SU-DHL-6 (cell line): ENCODE measurements around the gene KRTAP20-1.

Experiments used
- H2AFZ ChIP-seq: fragments of 200-600 bp; sonication (generic); 2 replicates; pipeline ENCODE4 v1.6.1; 2014; ENCODE audit warnings: low read depth, mild to moderate bottlenecking, moderate library complexity, mixed read lengths, antibody characterized with exemption, low read length; ENCODE audit not compliant: severe bottlenecking
- H3F3A ChIP-seq: fragments of 200-600 bp; shearing (Covaris generic); 2 replicates; pipeline ENCODE4 v1.6.0; 2016; ENCODE audit warnings: antibody characterized with exemption, mild to moderate bottlenecking; ENCODE audit not compliant: insufficient read depth
- H3K27ac ChIP-seq: fragments of 200-600 bp; sonication (generic); 2 replicates; pipeline ENCODE4 v1.5.1; 2016; ENCODE audit warnings: low read depth, mild to moderate bottlenecking, low read length, moderate library complexity, mixed read lengths
- H3K27me3 ChIP-seq: fragments of 200-600 bp; sonication (generic), shearing (Covaris generic); 2 replicates; pipeline ENCODE4 v1.6.0; 2014; ENCODE audit warnings: mild to moderate bottlenecking, low read length
- H3K36me3 ChIP-seq: fragments of 200-600 bp; sonication (generic); 2 replicates; pipeline ENCODE4 v1.6.1; 2014; ENCODE audit warnings: mild to moderate bottlenecking, low read length, mixed read lengths
- H3K4me2 ChIP-seq: fragments of 300-600, 200-600 bp; shearing (Covaris generic), sonication (generic); 2 replicates; pipeline ENCODE4 v1.6.0; 2014; ENCODE audit warnings: low read length, low read depth, mild to moderate bottlenecking; ENCODE audit not compliant: poor library complexity, severe bottlenecking
- H3K4me3 ChIP-seq: fragments of 200-600 bp; sonication (generic); 2 replicates; pipeline ENCODE4 v1.5.1; 2014; ENCODE audit warnings: antibody characterized with exemption, low read length, mild to moderate bottlenecking, mixed read lengths; ENCODE audit not compliant: insufficient read depth, poor library complexity, severe bottlenecking
- H3K79me2 ChIP-seq: fragments of 200-600 bp; sonication (generic); 2 replicates; pipeline ENCODE4 v1.6.1; 2014; ENCODE audit warnings: mild to moderate bottlenecking, low read length, moderate library complexity; ENCODE audit not compliant: insufficient read depth
- H3K9ac ChIP-seq: fragments of 200-600 bp; sonication (generic); 2 replicates; pipeline ENCODE4 v1.7.0; 2014; ENCODE audit warnings: mild to moderate bottlenecking, low read length
- H3K9me2 ChIP-seq: fragments of 200-600 bp; sonication (generic); replicated peaks from 2 replicates; pipeline ENCODE4 v1.6.1; 2014; ENCODE audit warnings: low read length; ENCODE audit not compliant: insufficient read depth
- H3K9me3 ChIP-seq: fragments of 200-600 bp; sonication (generic); 2 replicates; pipeline ENCODE4 v1.6.1; 2014; ENCODE audit warnings: low read length, mixed read lengths; ENCODE audit not compliant: insufficient read depth
- H4K20me1 ChIP-seq: fragments of 200-600 bp; sonication (generic); 2 replicates; pipeline ENCODE4 v1.6.1; 2014; ENCODE audit warnings: low read depth, mild to moderate bottlenecking, antibody characterized with exemption, low read length, moderate library complexity, mixed read lengths
- EZH2phosphoT487 ChIP-seq: fragments of 200-600 bp; sonication (generic), shearing (Covaris generic); conservative IDR thresholded peaks from 2 replicates; pipeline ENCODE4 v1.6.1; 2018; ENCODE audit warnings: mild to moderate bottlenecking, antibody characterized with exemption, low read length, moderate library complexity, mixed read lengths
- TF ChIP-seq, protein P1 (sequence below): fragments of 200-600 bp; sonication (generic); IDR thresholded peaks from one replicate; pipeline ENCODE4 v1.5.1; 2017; ENCODE audit warnings: antibody characterized with exemption, mild to moderate bottlenecking, low read length, moderate library complexity; ENCODE audit not compliant: insufficient read depth, poor library complexity, severe bottlenecking

The KRTAP20-1 gene

DNA sequence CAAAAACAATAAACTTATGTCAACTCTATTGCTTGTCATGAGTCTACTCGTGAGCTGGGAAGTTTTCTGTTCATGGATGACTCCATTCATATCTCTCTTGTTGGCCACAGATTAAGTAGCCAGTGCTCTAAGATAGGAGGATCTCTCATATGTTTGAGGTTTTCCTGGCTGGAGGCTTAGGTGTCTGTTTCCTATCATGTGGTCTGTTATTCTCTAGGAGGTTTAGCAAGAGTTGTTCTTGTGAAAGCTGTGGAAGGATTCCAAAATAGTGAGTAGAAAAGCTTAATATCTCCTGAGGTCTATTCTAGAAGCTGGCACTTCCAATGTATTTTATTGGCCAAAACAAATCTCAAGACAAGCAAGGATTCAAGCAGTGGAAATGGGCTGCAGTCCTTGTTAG is 13.0 kb downstream of the KRTAP20-1 start:
- H3K36me3 ChIP-seq = no peaks in the 10 kb centered on the region
- H2AFZ ChIP-seq = no peak overlapping the region
- no peaks in the 10 kb centered on the region for H3K9me2 ChIP-seq
- H3K4me3 ChIP-seq = no peak overlapping the region
- no peak overlapping the region for H3K4me2 ChIP-seq
- peaks cover 10% of the 10 kb centered on the region for H3K9me3 ChIP-seq
- no peaks in the 10 kb centered on the region for H4K20me1 ChIP-seq
- H3F3A ChIP-seq = no peaks in the 10 kb centered on the region
- H3K9ac ChIP-seq = no peak overlapping the region
- TF ChIP-seq EZH2phosphoT487 = no peak
- TF ChIP-seq, protein P1, sequence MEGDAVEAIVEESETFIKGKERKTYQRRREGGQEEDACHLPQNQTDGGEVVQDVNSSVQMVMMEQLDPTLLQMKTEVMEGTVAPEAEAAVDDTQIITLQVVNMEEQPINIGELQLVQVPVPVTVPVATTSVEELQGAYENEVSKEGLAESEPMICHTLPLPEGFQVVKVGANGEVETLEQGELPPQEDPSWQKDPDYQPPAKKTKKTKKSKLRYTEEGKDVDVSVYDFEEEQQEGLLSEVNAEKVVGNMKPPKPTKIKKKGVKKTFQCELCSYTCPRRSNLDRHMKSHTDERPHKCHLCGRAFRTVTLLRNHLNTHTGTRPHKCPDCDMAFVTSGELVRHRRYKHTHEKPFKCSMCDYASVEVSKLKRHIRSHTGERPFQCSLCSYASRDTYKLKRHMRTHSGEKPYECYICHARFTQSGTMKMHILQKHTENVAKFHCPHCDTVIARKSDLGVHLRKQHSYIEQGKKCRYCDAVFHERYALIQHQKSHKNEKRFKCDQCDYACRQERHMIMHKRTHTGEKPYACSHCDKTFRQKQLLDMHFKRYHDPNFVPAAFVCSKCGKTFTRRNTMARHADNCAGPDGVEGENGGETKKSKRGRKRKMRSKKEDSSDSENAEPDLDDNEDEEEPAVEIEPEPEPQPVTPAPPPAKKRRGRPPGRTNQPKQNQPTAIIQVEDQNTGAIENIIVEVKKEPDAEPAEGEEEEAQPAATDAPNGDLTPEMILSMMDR = no peak
- no peaks in the 10 kb centered on the region for H3K27me3 ChIP-seq
- H3K27ac ChIP-seq = no peak overlapping the region
- no peaks in the 10 kb centered on the region for H3K79me2 ChIP-seq

DNA sequence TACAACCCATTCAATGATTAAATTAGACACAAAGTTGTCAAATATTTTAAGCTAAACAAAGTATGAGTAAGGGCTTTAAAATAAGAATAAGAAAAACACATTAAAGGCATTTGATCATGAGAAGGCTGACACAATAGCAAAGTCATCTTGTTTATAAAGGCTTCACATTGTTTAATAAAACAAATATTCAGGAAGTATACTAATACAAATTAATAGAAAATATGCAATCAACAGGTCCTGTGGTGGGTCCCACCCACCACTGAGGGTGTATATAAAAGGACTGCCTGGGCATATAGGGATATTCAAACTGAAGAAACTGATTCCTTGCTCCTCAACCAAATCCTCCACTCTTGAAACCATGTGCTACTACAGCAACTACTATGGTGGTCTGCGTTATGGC is 18.7 kb downstream of the KRTAP20-1 start, which contains the start of gene KRTAP20-2:
Gene KRTAP20-2, plus strand, starts transcription at position 301 of the 400 bp plus-strand sequence. Its CDS starts 58 bp downstream, at position 359.
- H3K4me3 ChIP-seq = no peak within 1 kb of the TSS
- H3K36me3 ChIP-seq = no peaks in the 10 kb centered on the region
- H3K4me2 ChIP-seq = no peak within 1 kb of the TSS
- H3K9ac ChIP-seq = no peak within 1 kb of the TSS
- H2AFZ ChIP-seq = no peak within 1 kb of the TSS
- H3K27ac ChIP-seq = no peak within 1 kb of the TSS
- H3K79me2 ChIP-seq = no peaks in the 10 kb centered on the region
- H3K9me2 ChIP-seq = no peaks in the 10 kb centered on the region
- TF ChIP-seq, protein P1 = no peak
- TF ChIP-seq EZH2phosphoT487 = no peak
- H4K20me1 ChIP-seq = no peaks in the 10 kb centered on the region
- H3K27me3 ChIP-seq = no peaks in the 10 kb centered on the region
- no peaks in the 10 kb centered on the region for H3K9me3 ChIP-seq
- H3F3A ChIP-seq = no peaks in the 10 kb centered on the region

DNA sequence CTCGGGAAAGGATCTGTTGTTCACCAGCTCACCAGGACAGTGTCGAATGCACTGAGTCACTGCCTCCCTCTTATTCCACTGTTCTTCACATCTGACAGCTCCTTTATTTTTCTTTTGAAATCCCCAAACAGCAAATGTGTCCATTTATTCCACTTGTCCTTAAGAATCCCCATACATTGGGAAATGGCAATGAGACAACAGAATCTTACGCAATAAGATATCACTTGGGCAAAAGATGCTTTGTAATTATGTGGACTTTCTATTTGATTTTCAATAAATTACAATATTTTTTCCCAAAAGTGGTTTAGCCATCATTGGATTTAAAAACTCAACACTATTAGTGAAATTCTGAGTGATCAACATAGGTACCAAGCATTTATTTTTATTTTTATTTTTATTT is 22.5 kb downstream of the KRTAP20-1 start:
- no peaks in the 10 kb centered on the region for H3K79me2 ChIP-seq
- H4K20me1 ChIP-seq = no peaks in the 10 kb centered on the region
- H3K27ac ChIP-seq = no peak overlapping the region
- TF ChIP-seq, protein P1 = no peak
- no peak for TF ChIP-seq EZH2phosphoT487
- no peaks in the 10 kb centered on the region for H3F3A ChIP-seq
- H3K36me3 ChIP-seq = no peaks in the 10 kb centered on the region
- no peak overlapping the region for H2AFZ ChIP-seq
- no peaks in the 10 kb centered on the region for H3K27me3 ChIP-seq
- H3K4me3 ChIP-seq = no peak overlapping the region
- H3K4me2 ChIP-seq = no peak overlapping the region
- no peak overlapping the region for H3K9ac ChIP-seq
- H3K9me3 ChIP-seq = no peaks in the 10 kb centered on the region
- no peaks in the 10 kb centered on the region for H3K9me2 ChIP-seq

DNA sequence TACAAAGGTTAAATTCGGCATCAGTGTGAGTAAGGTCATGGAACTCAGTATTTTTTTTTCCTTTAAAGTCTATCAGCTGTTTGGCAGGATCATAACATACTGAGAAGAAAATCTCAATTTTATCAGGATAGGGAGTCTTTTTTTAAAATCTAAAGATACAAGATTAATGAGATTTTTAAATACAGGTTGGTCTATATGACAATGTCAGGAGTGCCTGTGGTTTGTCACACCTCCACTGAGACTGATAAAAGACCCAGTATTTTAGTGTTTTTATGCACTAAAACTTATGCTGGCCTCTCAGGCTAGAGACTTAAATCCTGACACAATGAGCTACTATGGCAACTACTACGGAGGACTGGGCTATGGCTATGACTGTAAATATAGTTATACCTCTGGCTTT is 26.3 kb downstream of the KRTAP20-1 start, which contains the start of gene KRTAP20-3:
Gene KRTAP20-3, plus strand, starts transcription at position 301 of the 400 bp plus-strand sequence.
- no peak within 1 kb of the TSS for H3K4me2 ChIP-seq
- H4K20me1 ChIP-seq = no peaks in the 10 kb centered on the region

More for the DNA sequence above, 26.3 kb downstream of the KRTAP20-1 start, which contains the start of gene KRTAP20-3:
- H3K27ac ChIP-seq = no peak within 1 kb of the TSS
- no peak within 1 kb of the TSS for H2AFZ ChIP-seq
- no peaks in the 10 kb centered on the region for H3K9me3 ChIP-seq
- H3F3A ChIP-seq = no peaks in the 10 kb centered on the region
- no peaks in the 10 kb centered on the region for H3K79me2 ChIP-seq
- no peaks in the 10 kb centered on the region for H3K9me2 ChIP-seq
- no peaks in the 10 kb centered on the region for H3K36me3 ChIP-seq
- no peak within 1 kb of the TSS for H3K4me3 ChIP-seq
- no peaks in the 10 kb centered on the region for H3K27me3 ChIP-seq
- no peak within 1 kb of the TSS for H3K9ac ChIP-seq
- TF ChIP-seq, protein P1 = no peak
- TF ChIP-seq EZH2phosphoT487 = no peak
